CD14-positive monocyte (primary cell): Measurements from ENCODE around the gene BCL2L11. TPM values are rescaled to one million over a fixed set of nuclear protein-coding genes. Genes with fewer than 3 reads are reported as not detected.

ENCODE experiments used
- DNase-seq, 3 donors: peaks; one replicate each; pipeline ENCODE4 v3.0.0-alpha.2; 2011 to 2022
- H2AFZ ChIP-seq: 2 replicates; pipeline ENCODE4 v1.6.0; 2012; ENCODE audit warnings: mild to moderate bottlenecking, low read depth, low read length, inconsistent platforms; ENCODE audit not compliant: insufficient read depth, poor library complexity, severe bottlenecking
- H3K27ac ChIP-seq, 2 donors: 1 replicate in 1 of 2; 2 replicates in 1 of 2; pipeline ENCODE4 v1.5.1; 2012 to 2013; ENCODE audit warnings: low read length in 2 of 2, control low read depth in 1 of 2, inconsistent platforms in 1 of 2, low read depth in 1 of 2, mild to moderate bottlenecking in 1 of 2
- H3K27me3 ChIP-seq, 2 donors: one replicate each; pipeline versions ENCODE4 v1.6.0 to v1.6.1; 2011 to 2013; ENCODE audit warnings: low read length in 2 of 2; ENCODE audit not compliant: control insufficient read depth in 2 of 2, insufficient read depth in 2 of 2
- H3K36me3 ChIP-seq, 2 donors: replicated peaks in 1 of 2; 1 replicate in 1 of 2; 2 replicates in 1 of 2; pipeline versions ENCODE4 v1.5.1 to v1.6.1; 2012 to 2013; ENCODE audit warnings: low read length in 2 of 2, control low read depth in 1 of 2, inconsistent platforms in 1 of 2, mild to moderate bottlenecking in 1 of 2; ENCODE audit not compliant: insufficient read depth in 2 of 2, control insufficient read depth in 1 of 2
- H3K4me1 ChIP-seq, 2 donors: 1 replicate in 1 of 2; 2 replicates in 1 of 2; pipeline versions ENCODE4 v1.5.1 to v1.6.1; 2012 to 2013; ENCODE audit warnings: low read length in 2 of 2, control low read depth in 1 of 2, inconsistent platforms in 1 of 2, mild to moderate bottlenecking in 1 of 2, moderate library complexity in 1 of 2; ENCODE audit not compliant: insufficient read depth in 2 of 2, control insufficient read depth in 1 of 2
- H3K4me2 ChIP-seq: replicated peaks from 2 replicates; pipeline ENCODE3; 2012; ENCODE audit warnings: low read length, moderate library complexity, mild to moderate bottlenecking; ENCODE audit not compliant: poor library complexity, severe bottlenecking; ENCODE audit errors: extremely low read depth
- H3K4me3 ChIP-seq, 3 experiments: fragments of 200-600 bp in 1 of 3; sonication (generic) in 1 of 3; replicated peaks in 1 of 3; 1 replicate in 2 of 3; 2 replicates in 1 of 3; pipeline ENCODE4 v1.5.1; 2011 to 2013; ENCODE audit warnings: low read length in 3 of 3, mild to moderate bottlenecking in 3 of 3, control low read depth in 2 of 3, low read depth in 2 of 3, inconsistent platforms in 1 of 3, moderate library complexity in 1 of 3
- H3K79me2 ChIP-seq: 2 replicates; pipeline ENCODE4 v1.6.0; 2012; ENCODE audit warnings: mild to moderate bottlenecking, control low read depth, inconsistent platforms, low read length, moderate library complexity; ENCODE audit not compliant: insufficient read depth
- H3K9ac ChIP-seq: 2 replicates; pipeline ENCODE4 v1.6.0; 2017; ENCODE audit warnings: low read length, mild to moderate bottlenecking; ENCODE audit not compliant: insufficient read depth, poor library complexity, severe bottlenecking
- H3K9me3 ChIP-seq, 2 donors: replicated peaks in 1 of 2; 1 replicate in 1 of 2; 2 replicates in 1 of 2; pipeline versions ENCODE4 v1.5.1 to v1.6.1; 2012 to 2013; ENCODE audit warnings: low read length in 2 of 2, control low read depth in 1 of 2; ENCODE audit not compliant: control insufficient read depth in 1 of 2, insufficient read depth in 1 of 2
- H4K20me1 ChIP-seq: 2 replicates; pipeline ENCODE4 v1.6.0; 2012; ENCODE audit warnings: mild to moderate bottlenecking, low read length, control low read depth, moderate library complexity; ENCODE audit not compliant: insufficient read depth
- H3K27ac Mint-ChIP-seq, 7 donors: one replicate each; pipeline ENCODE4 v1.8.0; 2020; ENCODE audit warnings: mild to moderate bottlenecking in 7 of 7, mixed read lengths in 7 of 7, moderate library complexity in 6 of 7, inconsistent platforms in 2 of 7
- H3K27me3 Mint-ChIP-seq, 3 donors: one replicate each; pipeline ENCODE4 v1.8.0; 2021 to 2022; ENCODE audit warnings: low read depth in 3 of 3, mild to moderate bottlenecking in 3 of 3, mixed read lengths in 3 of 3, moderate library complexity in 3 of 3, inconsistent platforms in 1 of 3
- H3K36me3 Mint-ChIP-seq, 2 donors: one replicate each; pipeline ENCODE4 v1.8.0; 2020; ENCODE audit warnings: mixed read lengths in 2 of 2, inconsistent platforms in 1 of 2, mild to moderate bottlenecking in 1 of 2
- H3K4me1 Mint-ChIP-seq: one replicate; pipeline ENCODE4 v1.8.0; 2020; ENCODE audit warnings: mild to moderate bottlenecking, mixed read lengths
- H3K4me3 Mint-ChIP-seq, 2 donors: one replicate each; pipeline ENCODE4 v1.8.0; 2020; ENCODE audit warnings: mild to moderate bottlenecking in 2 of 2, mixed read lengths in 2 of 2, moderate library complexity in 1 of 2
- H3K9me3 Mint-ChIP-seq, 7 donors: one replicate each; pipeline ENCODE4 v1.8.0; 2020 to 2022; ENCODE audit warnings: mixed read lengths in 7 of 7, mild to moderate bottlenecking in 6 of 7, moderate library complexity in 6 of 7, inconsistent platforms in 2 of 7
- whole genome bisulfite sequencing: methylation state at CpG from one replicate; pipeline ENCODE4 v1.1.5; 2013; ENCODE audit warnings: missing lambda C conversion rate; ENCODE audit not compliant: insufficient coverage; 5-methylcytosine and 5-hydroxymethylcytosine counted together
- intact Hi-C, 2 donors: fragments of 100-400 bp; cut with micrococcal nuclease; formaldehyde crosslinking; loops; one replicate each; pipeline versions ENCODE4 v1.15.0 to v1.15.1; 2023
- polyA plus RNA-seq, 3 donors: library from polyadenylated mRNA; depleted of rRNA in 1 of 3; unstranded in 2 of 3; stranded (reverse) in 1 of 3; fragments of 300-500 nt in 2 of 3; fragments of >200 nt in 1 of 3; fragmentation: Illumina TruSeq in 2 of 3; gene quantifications; 1 replicate in 2 of 3; 2 replicates in 1 of 3; pipeline ENCODE4 v1.2.3, GENCODE V29; 2012 to 2021
- TF ChIP-seq, protein P1 (sequence below): fragments of 200-600 bp; IDR thresholded peaks from one replicate; pipeline ENCODE4 v1.8.0; 2022; ENCODE audit warnings: antibody characterized with exemption, mild to moderate bottlenecking

The BCL2L11 gene
- polyA plus RNA-seq, 3 donors, result 8.8 to 27.6 (median 20.4) TPM

DNA sequence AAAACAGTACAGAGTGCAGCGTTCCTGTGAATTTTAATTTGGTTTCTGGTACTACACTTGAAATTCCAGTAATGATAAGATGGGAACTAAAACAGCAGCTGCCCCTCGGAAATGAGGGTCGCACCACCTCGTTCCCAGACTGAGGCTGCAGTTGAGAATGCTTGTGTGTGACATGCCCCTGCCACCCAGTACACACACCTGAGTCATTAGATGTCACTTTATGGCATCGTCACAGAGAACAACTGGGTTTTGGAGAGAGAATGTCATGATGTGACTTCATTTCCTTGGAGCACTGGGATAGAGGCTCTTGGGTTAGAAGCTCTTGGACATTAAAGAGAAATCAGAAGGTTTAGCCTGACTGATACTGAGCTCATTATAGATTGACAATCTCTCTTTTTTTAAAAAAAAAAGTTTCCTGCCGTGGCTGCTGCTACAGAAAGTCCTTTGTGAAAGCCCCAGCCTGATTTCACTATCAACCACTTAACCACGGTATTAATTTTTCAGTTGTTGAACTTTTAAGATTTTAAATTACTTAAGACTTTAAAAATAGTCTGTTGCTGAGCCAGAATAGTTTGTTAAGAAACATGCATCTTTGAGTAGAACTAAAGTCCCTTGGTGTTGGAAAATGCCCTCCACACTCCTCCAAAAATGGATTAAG, 24.5 kb downstream of the BCL2L11 start:
- intact Hi-C loops, result no loop called here
- H3K4me3 Mint-ChIP-seq, result no peak overlapping the region
- 100% methylated on average over 3 of the region's 7 CpGs for WGBS
- H3K36me3 Mint-ChIP-seq, result peaks cover 66 to 70% of the 10 kb centered on the region in 2 donors
- H3K79me2 ChIP-seq, result peaks cover 33% of the 10 kb centered on the region
- no peak overlapping the region for H3K4me3 ChIP-seq
- H2AFZ ChIP-seq, result no peak overlapping the region
- H3K27me3 Mint-ChIP-seq, result peaks cover 0 to 4% (median 0%) of the 10 kb centered on the region in 3 donors
- H3K9ac ChIP-seq, result no peak overlapping the region
- no peak for DNase-seq
- peaks cover 18% of the 10 kb centered on the region for H3K4me1 Mint-ChIP-seq
- H4K20me1 ChIP-seq, result peaks cover 94% of the 10 kb centered on the region
- H3K36me3 ChIP-seq, result peaks cover 18 to 77% of the 10 kb centered on the region in 2 donors
- no peak overlapping the region for H3K4me2 ChIP-seq
- no peaks in the 10 kb centered on the region for H3K9me3 ChIP-seq
- TF ChIP-seq, protein P1, sequence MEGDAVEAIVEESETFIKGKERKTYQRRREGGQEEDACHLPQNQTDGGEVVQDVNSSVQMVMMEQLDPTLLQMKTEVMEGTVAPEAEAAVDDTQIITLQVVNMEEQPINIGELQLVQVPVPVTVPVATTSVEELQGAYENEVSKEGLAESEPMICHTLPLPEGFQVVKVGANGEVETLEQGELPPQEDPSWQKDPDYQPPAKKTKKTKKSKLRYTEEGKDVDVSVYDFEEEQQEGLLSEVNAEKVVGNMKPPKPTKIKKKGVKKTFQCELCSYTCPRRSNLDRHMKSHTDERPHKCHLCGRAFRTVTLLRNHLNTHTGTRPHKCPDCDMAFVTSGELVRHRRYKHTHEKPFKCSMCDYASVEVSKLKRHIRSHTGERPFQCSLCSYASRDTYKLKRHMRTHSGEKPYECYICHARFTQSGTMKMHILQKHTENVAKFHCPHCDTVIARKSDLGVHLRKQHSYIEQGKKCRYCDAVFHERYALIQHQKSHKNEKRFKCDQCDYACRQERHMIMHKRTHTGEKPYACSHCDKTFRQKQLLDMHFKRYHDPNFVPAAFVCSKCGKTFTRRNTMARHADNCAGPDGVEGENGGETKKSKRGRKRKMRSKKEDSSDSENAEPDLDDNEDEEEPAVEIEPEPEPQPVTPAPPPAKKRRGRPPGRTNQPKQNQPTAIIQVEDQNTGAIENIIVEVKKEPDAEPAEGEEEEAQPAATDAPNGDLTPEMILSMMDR, result no peak
- no peak overlapping the region for H3K27ac ChIP-seq
- H3K9me3 Mint-ChIP-seq, result peaks cover 0 to 6% (median 0%) of the 10 kb centered on the region in 7 donors
- no peak overlapping the region for H3K27ac Mint-ChIP-seq
- peaks cover 0 to 12% of the 10 kb centered on the region in 2 donors for H3K4me1 ChIP-seq
- no peaks in the 10 kb centered on the region for H3K27me3 ChIP-seq

DNA sequence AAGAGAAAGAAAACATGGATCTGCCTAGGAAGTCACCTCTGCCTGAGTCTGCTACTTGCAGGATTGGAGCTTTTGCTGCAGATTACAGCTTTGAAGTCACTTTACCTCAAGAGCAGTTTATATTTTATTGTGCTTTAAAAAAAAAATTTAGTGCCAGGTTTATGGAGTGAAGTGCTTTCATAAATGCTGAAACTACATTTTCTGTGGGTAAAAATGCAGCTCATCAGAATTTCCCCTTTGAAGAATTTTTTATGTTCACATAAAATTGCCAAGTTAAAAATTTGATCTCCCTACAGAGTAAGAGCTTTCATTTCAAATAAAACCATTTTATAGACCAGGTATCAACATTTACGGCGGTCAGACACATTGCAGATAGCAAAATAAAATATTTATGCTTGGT, 25.2 kb downstream of the BCL2L11 start:
- Histone ChIP-seq H3K9ac (no peak overlapping the region), H2AFZ (no peak overlapping the region), H3K27ac (no peak overlapping the region), H3K4me2 (no peak overlapping the region), H3K9me3 (no peaks in the 10 kb centered on the region), H3K4me3 (no peak overlapping the region), H3K36me3 (peaks cover 18 to 77% of the 10 kb centered on the region in 2 donors), H3K27me3 (no peaks in the 10 kb centered on the region), H3K4me1 (peaks cover 0 to 12% of the 10 kb centered on the region in 2 donors), H4K20me1 (peaks cover 93% of the 10 kb centered on the region), H3K79me2 (peaks cover 31% of the 10 kb centered on the region)
- peaks cover 0 to 2% (median 0%) of the 10 kb centered on the region in 7 donors for H3K9me3 Mint-ChIP-seq
- H3K27me3 Mint-ChIP-seq, result peaks cover 0 to 4% (median 0%) of the 10 kb centered on the region in 3 donors
- peaks cover 18% of the 10 kb centered on the region for H3K4me1 Mint-ChIP-seq
- peaks cover 65 to 69% of the 10 kb centered on the region in 2 donors for H3K36me3 Mint-ChIP-seq
- TF ChIP-seq, protein P1, result no peak
- DNase-seq, result no peak
- no peak overlapping the region for H3K27ac Mint-ChIP-seq
- H3K4me3 Mint-ChIP-seq, result no peak overlapping the region
- WGBS, result no CpG with 5 or more reads among the region's 2 CpGs
- intact Hi-C loops, result no loop called here
